ENCODE results near the gene RELL1.

Gene RELL1

GRCh38 chr4:37733240-37733867, 47.2 kb upstream of the RELL1 start:
- no peak for TF ChIP-seq CTCF (IDR thresholded peaks at IDR 0.05; ENCODE audit: low read depth, low read length, poor library complexity, severe bottlenecking)
- no peak for TF ChIP-seq EZH2phosphoT487 (IDR thresholded peaks at IDR 0.05; ENCODE audit: borderline replicate concordance, low read length)
- no peak overlapping the region for H3K4me3 ChIP-seq (ENCODE audit: low read length)
- 0 out of 2 replicates have a peak, but pooled peaks cover 2% of the 10 kb centered on the region for H3K4me1 ChIP-seq (ENCODE audit: control insufficient read depth, low read length)
- no peaks in the 10 kb centered on the region for H3K9me2 ChIP-seq (replicated peaks; ENCODE audit: control insufficient read depth, low read length)
- H3K4me2 ChIP-seq (ENCODE audit: low read length), result no peak overlapping the region
- no peaks in the 10 kb centered on the region for H3K79me2 ChIP-seq (ENCODE audit: control insufficient read depth, low read length)
- no peak overlapping the region for H3K27ac ChIP-seq (ENCODE audit: low read depth, low read length)
- no peaks in the 10 kb centered on the region for H3K36me3 ChIP-seq (ENCODE audit: control insufficient read depth, low read length)
- no peaks in the 10 kb centered on the region for H4K20me1 ChIP-seq (ENCODE audit: control insufficient read depth, insufficient read depth, low read depth, low read length)
- no peaks in the 10 kb centered on the region for H3K9me3 ChIP-seq (ENCODE audit: control insufficient read depth, insufficient read depth, low read length)
- H3K27me3 ChIP-seq (ENCODE audit: control insufficient read depth, low read length), result no peaks in the 10 kb centered on the region
- H3F3A ChIP-seq (ENCODE audit: control insufficient read depth, insufficient read depth), result no peaks in the 10 kb centered on the region

GRCh38 chr4:37732526-37733186, 46.5 kb upstream of the RELL1 start:
- no peaks in the 10 kb centered on the region for H3K9me2 ChIP-seq (replicated peaks; ENCODE audit: control insufficient read depth, low read length)
- H3K4me2 ChIP-seq (ENCODE audit: low read length), result no peak overlapping the region
- H3K27me3 ChIP-seq (ENCODE audit: control insufficient read depth, low read length), result no peaks in the 10 kb centered on the region
- TF ChIP-seq CTCF (IDR thresholded peaks at IDR 0.05; ENCODE audit: low read depth, low read length, poor library complexity, severe bottlenecking), result no peak
- TF ChIP-seq EZH2phosphoT487 (IDR thresholded peaks at IDR 0.05; ENCODE audit: borderline replicate concordance, low read length), result no peak
- no peaks in the 10 kb centered on the region for H3F3A ChIP-seq (ENCODE audit: control insufficient read depth, insufficient read depth)
- no peaks in the 10 kb centered on the region for H3K9me3 ChIP-seq (ENCODE audit: control insufficient read depth, insufficient read depth, low read length)
- H3K4me3 ChIP-seq (ENCODE audit: low read length), result no peak overlapping the region
- no peak overlapping the region for H3K27ac ChIP-seq (ENCODE audit: low read depth, low read length)
- 0 out of 2 replicates have a peak, but pooled peaks cover 2% of the 10 kb centered on the region for H3K4me1 ChIP-seq (ENCODE audit: control insufficient read depth, low read length)
- no peaks in the 10 kb centered on the region for H4K20me1 ChIP-seq (ENCODE audit: control insufficient read depth, insufficient read depth, low read depth, low read length)
- no peaks in the 10 kb centered on the region for H3K36me3 ChIP-seq (ENCODE audit: control insufficient read depth, low read length)
- no peaks in the 10 kb centered on the region for H3K79me2 ChIP-seq (ENCODE audit: control insufficient read depth, low read length)

GRCh38 chr4:37729649-37730004, 43.5 kb upstream of the RELL1 start:
- Histone ChIP-seq H3K9me2 (replicated peaks; ENCODE audit: control insufficient read depth, low read length) (no peaks in the 10 kb centered on the region), H3K9me3 (ENCODE audit: control insufficient read depth, insufficient read depth, low read length) (no peaks in the 10 kb centered on the region), H3K4me2 (ENCODE audit: low read length) (no peak overlapping the region), H4K20me1 (ENCODE audit: control insufficient read depth, insufficient read depth, low read depth, low read length) (no peaks in the 10 kb centered on the region), H3K27ac (ENCODE audit: low read depth, low read length) (no peak overlapping the region), H3K79me2 (ENCODE audit: control insufficient read depth, low read length) (no peaks in the 10 kb centered on the region), H3K4me3 (ENCODE audit: low read length) (no peak overlapping the region), H3F3A (ENCODE audit: control insufficient read depth, insufficient read depth) (no peaks in the 10 kb centered on the region), H3K4me1 (ENCODE audit: control insufficient read depth, low read length) (0 out of 2 replicates have a peak, but pooled peaks cover 2% of the 10 kb centered on the region), H3K27me3 (ENCODE audit: control insufficient read depth, low read length) (no peaks in the 10 kb centered on the region), H3K36me3 (ENCODE audit: control insufficient read depth, low read length) (no peaks in the 10 kb centered on the region)
- TF ChIP-seq EZH2phosphoT487 (IDR thresholded peaks at IDR 0.05; ENCODE audit: borderline replicate concordance, low read length) (no peak), CTCF (IDR thresholded peaks at IDR 0.05; ENCODE audit: low read depth, low read length, poor library complexity, severe bottlenecking) (no peak)
